Activated CD4-positive, CD25-positive, alpha-beta regulatory T cell (primary cell): ENCODE measurements around the gene TMEM8B.

ENCODE experiments used
- DNase-seq, 4 experiments: peaks; one replicate each; lab custom pipeline; 2025; lab: John Stamatoyannopoulos, UW

Gene TMEM8B

GRCh38 chr9:35812025-35812602 lies 16.9 kb upstream of the TMEM8B start, which contains the start of gene SPAG8:
Gene SPAG8 (minus strand): TSS chr9:35812262. CDS start chr9:35812147, 115 bp downstream.
- DNase-seq = peak; percentile 70 to 87 (median 80)

DNA sequence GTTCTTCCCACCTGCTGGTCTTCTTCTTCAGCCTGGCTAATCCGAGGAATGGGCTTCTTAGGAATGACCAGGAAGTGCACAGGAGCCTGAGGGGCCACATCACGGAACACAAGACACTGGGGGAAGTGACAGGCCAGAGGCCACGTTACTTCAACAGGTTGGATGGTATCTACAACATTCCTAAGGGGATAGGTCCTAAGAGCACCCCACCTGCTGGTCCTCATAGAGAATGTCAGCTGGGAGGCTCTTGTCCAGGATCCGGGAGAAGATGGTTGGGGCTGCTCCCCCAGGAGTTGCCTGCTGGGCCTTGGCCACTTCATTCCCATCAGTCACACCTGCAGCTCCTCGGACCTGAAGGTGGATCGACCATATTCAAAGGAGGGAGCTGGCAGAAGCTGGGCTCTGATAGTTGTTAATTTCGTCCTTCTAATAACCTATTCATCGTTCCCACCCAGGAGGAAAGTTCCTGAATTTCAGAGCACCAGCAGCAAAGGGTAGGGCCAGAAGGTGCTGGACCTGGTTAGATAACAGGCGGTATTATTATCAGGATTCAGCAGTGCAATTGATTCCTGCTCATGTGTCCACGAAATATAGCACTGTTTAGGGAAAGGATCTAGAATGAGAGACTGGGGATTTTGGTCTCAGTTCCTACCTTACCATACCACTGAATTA lies 15.5 kb upstream of the TMEM8B start:
- no peak for DNase-seq

GRCh38 chr9:35814106-35814840 lies 14.8 kb upstream of the TMEM8B start:
- no peak for DNase-seq

DNA sequence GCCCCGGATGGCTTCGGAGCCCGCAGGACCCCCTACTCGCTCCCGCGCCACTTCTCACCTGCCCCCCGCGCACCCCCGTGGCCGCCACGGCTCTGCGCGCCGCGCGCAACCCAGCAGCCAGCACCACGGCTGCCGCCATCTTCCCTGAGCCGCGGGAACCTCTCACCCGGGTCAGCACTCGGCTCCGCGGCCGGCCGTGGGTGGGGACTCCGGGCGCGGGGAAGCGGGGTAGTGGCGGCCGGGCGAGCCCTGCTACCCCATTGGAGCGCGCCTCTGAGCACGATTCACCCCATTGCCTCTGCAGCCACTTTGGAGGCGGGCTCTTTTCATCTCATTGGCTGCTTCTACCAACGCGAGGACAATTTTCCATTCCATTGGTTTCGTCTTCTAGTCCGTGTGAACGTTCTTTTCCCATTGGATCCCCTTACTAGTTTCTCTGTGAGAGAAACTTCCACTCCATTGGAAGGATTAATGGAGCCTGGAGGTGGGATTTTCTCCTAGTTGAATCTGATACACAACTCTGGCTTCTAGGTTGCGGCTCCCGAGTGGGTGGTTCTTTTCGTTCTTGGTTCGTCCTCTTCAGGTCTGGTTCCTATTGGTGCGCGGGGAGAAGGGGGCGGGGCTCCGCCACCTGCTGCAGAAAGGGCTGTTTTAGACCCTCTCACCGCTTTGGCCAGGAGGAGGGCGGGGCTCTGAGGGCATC lies 14.0 kb upstream of the TMEM8B start, which contains the start of gene HINT2:
HINT2 (minus strand) TSS at position 202 of the 703 bp plus-strand sequence; CDS start at position 139, 63 bp downstream.
- DNase-seq = peak; percentile 84 to 94 (median 91)

GRCh38 chr9:35816708-35817107 lies 12.3 kb upstream of the TMEM8B start:
- no peak for DNase-seq

- no peak for DNase-seq
These were observed 10.7 kb upstream of the TMEM8B start for GRCh38 chr9:35818341-35818740.

DNA sequence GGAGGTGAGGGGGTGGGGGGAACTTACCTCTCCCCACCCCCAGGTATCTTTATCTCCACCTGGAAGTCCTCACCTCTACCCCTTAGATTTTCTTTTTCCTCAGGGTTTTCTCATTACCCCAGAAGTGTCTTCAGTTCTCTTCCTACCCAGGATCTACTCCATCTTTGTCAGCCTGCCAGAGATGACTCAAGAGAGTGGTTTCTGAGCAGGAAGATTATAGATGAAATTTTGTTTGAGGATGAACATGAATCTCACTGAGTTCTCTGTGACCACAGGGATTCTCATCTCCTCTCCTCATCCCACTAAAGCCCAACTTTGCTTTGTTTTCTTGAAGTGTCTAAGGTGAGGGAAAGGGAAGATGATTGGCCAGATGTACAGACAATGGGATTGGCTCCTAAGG lies 9.0 kb upstream of the TMEM8B start:
- DNase-seq = no peak

DNA sequence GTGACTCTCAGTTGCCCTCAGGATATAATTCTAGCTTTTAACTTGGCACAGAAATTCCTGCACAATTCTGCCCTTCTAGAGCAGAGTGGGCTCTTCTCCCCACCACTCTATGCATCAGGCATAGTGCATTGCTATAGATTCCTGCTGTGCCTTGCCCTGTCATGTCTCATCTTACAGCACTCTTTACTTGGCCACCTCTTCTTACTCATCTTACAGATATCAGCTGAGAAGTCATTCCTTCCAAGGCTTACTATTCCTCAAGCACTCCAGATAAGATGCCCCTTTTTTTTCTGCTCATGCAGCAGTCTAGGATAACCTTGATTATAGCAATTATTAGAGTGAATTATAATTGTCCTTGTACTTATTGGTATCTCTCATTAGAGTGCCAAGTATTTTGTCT lies 6.1 kb upstream of the TMEM8B start:
- no peak for DNase-seq

DNA sequence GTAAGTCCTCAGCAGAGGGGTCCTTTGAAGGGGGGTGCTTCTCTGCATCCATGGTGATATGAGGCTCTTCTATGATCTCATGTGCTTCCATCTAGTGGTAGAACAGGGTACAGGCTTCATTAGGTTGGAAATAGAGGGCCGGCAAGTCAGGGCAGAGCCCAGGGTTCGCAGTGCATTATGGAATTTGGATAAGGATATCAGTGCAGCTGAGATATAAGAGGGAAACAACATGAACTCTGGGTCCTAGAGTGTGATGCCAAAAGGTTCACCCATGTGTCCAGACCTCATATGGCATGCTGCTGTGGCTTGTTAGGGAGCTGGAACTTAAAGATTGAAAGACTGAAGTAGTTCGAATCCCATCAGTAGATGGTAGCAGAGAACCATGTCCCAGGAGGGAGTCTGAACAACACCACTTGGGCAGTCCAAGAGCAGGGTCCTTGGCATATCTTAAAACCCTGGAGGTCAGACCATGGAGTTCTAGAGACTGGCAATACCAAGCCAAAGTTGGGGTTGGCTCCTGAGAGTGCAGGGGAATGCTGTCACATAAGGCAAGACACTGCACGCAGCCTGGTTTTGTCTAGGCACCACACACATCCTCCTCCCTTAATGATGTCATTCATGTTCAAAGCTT lies 2.8 kb upstream of the TMEM8B start:
- DNase-seq = no peak

DNA sequence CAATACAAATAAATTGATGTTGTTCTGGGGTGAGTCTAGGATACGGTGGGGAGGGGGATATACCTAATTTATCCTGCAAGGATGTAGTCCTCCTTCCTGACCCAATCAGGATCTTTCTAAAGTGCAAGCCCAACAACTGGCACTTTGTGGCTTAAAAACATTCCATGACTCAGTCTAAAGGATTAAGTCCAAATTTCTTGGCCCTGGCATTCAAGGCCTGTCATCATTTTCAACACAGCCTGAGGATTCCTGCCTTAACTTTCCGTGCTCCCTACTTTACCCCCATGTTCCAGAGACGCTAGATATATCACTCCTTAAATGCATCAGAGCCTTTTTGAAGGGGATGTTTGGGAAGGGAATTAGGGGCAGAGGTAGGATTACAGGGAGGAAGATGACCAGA lies 1.5 kb upstream of the TMEM8B start:
- no peak for DNase-seq

DNA sequence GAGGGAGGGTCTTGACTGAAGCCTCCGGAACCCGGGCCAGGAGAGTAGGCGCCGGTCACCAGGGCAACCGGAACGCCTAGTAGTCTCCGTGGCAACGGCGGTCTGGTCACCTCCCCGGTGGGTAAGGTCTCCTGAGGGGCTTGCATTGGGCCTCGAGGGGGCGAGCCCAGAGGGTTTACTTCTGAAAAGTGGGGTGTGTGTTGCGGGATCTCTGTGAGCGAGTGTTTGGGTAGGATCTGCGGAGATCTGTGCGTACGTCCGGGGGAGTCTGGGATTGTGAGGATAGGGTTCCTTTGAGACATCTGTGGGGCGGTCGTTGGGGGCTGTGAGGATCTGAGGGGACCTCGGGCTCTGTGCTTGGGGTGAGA lies 328 bp upstream of the TMEM8B start, which contains the start of gene FAM221B:
FAM221B (minus strand) TSS at position 17 of the 368 bp plus-strand sequence. CDS start 2,571 bp downstream, outside the sequence.
- no peak for DNase-seq

- no peak for DNase-seq
These were observed 702 bp downstream of the TMEM8B start for GRCh38 chr9:35829764-35830096.

DNA sequence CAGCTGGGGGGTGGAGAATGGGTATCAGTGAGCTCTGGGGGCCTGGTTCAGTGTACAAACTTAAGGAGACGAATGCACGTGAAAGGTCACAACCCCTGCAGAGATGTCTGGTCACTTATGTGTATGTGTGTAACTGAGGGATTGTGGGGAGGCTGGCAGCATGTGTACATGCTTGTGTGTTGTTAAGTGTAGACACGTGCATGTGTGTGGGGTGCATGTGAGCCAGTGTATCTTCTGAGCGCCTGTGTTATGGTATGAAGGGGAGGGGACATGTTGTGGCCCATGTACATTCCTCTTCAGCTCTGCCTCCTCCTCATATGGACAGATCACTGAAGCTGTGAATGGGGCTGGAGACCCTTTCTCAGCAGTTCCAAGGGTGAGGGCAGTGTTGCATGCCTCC lies 2.0 kb downstream of the TMEM8B start:
- DNase-seq = no peak

GRCh38 chr9:35832814-35833213 lies 3.8 kb downstream of the TMEM8B start:
- DNase-seq = no peak

- no peak for DNase-seq
These were observed 5.5 kb downstream of the TMEM8B start for GRCh38 chr9:35834260-35835215.

GRCh38 chr9:35835216-35835632 lies 6.2 kb downstream of the TMEM8B start:
- DNase-seq = no peak

DNA sequence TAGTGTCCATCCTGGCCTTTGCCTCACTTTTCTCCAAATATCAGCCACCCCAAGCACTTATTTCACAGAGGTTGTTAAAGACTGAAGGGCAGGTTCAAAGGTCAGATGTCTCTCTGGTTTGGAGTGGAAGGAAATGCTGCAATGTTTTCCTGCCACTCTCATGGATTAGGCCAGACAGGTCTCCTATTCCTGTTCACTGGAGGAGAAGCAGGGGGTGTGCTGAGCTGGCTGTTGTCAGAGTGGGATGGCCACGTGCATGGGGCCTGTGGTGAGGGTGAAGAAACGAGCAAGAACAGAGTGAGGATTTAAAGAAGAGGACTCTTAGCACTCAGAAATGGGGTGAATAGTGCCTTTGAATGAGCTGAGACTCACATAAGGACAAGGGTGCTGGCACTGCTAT lies 6.7 kb downstream of the TMEM8B start:
- DNase-seq = no peak

DNA sequence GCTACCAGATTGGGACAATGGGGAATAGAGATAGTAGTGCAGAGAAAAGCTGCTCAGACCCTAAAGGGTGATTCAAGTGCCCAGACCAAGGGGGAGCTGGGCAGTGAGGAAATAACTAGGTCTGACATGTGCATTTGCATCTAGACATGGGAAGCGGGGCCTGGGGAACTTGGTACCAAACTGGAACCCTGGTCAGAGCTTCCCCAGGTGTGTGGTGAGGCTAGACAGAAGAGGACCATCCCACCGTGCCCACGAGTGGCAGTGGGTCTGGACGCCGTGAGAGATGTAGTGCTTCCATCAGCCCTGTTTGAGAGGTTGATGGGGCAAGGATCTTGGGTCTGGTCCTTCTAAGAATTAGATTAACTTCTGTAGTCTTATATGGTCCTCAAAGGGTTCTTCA lies 7.6 kb downstream of the TMEM8B start:
- no peak for DNase-seq

GRCh38 chr9:35839926-35840325 lies 10.9 kb downstream of the TMEM8B start:
- no peak for DNase-seq

DNA sequence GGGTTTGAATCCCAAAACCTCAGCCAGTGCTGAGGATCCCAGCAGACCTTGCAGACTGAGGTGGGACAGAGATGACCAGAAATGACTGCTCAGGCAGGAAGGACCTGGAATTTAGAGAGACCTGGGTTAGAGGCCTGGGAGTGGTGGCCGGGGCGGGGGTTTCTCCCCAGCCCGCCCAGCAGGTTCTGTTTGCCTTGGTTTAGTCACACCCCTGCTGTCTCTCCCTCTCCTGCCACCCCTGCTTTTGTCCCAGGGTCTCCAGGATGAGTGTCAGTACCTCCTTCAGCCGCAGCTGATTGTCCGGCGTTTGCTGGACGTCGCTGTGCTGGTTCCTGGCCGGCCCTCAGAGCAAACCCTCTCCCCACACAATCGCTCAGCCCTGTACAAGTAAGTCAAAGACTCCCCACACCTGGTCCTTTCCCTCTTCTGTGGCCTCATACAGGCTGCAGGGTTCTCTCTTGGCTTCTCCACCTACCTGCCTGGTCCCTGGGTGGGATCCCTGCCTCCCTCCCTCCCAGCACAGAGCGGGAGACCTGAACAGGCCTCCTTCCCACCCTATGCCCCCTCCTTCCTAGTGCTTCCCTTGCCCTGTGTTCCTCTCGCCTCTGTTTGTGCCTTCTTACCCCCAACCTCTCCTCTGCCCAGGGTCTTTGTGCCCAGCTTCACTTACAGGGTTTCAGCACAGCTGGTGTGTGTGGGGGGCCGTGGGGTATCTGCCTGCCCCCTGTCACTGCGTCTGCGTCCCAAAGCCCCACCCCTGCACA lies 12.0 kb downstream of the TMEM8B start:
- DNase-seq = no peak
